K562 (cell line): ENCODE measurements around the gene THADA. TPM values are rescaled to one million over a fixed set of nuclear protein-coding genes. Genes with fewer than 3 reads are reported as not detected.
A peak's percentile ranks its signal among the peaks of the same experiment; 100 is the strongest.

Source experiments
- KLF6 ChIP-seq: fragments of 250-450 bp; sonication (Bioruptor Pico); IDR thresholded peaks from 2 replicates; pipeline ENCODE4 v1.4.0; 2020; ENCODE audit warnings: mild to moderate bottlenecking, moderate library complexity, borderline replicate concordance
- RERE ChIP-seq: sonication (generic); formaldehyde crosslinking; IDR thresholded peaks from 2 replicates; pipeline ENCODE4 v1.8.0; 2023; ENCODE audit warnings: missing genetic modification reagents, mild to moderate bottlenecking, borderline replicate concordance
- ZNF318 ChIP-seq, 2 experiments: fragments of 450-650 bp; IDR thresholded peaks; 2 replicates each; pipeline ENCODE4 v1.6.1; 2016; ENCODE audit warnings: mild to moderate bottlenecking in 2 of 2, borderline replicate concordance in 1 of 2, low read depth in 1 of 2, moderate library complexity in 1 of 2
- polyA plus RNA-seq, 8 experiments: library from polyadenylated mRNA; depleted of rRNA in 4 of 8; stranded (reverse) in 5 of 8; unstranded in 3 of 8; fragments of >200 nt; fragmentation: Nextera tagmentation in 2 of 8; fragmentation: Illumina TruSeq in 1 of 8; extraction: Ambion mirVana in 2 of 8; extraction: Trizol in 1 of 8; gene quantifications; 2 replicates each; pipeline versions ENCODE4 v1.2.1 to v1.2.3, GENCODE V29; 2011 to 2014; ENCODE audit warnings: inconsistent platforms in 1 of 8, missing spikeins in 1 of 8
- total RNA-seq, 7 experiments: library from RNA; depleted of rRNA in 6 of 7; stranded (reverse); fragments of >200 nt in 6 of 7; fragmentation: Illumina TruSeq in 2 of 7; extraction: Trizol in 2 of 7; gene quantifications; 2 replicates each; pipeline versions ENCODE4 v1.2.1 to v1.2.3, GENCODE V29; 2011 to 2021; ENCODE audit warnings: low replicate concordance in 1 of 7
- TF ChIP-seq, protein P1 (sequence below): fragments of 450-650 bp; IDR thresholded peaks from 2 replicates; pipeline ENCODE4 v1.6.1; 2016; ENCODE audit warnings: antibody characterized with exemption
- TF ChIP-seq, protein P2 (sequence below), 2 experiments: IDR thresholded peaks in 1 of 2; conservative IDR thresholded peaks in 1 of 2; 2 replicates each; pipeline ENCODE4 v1.6.1; 2016; ENCODE audit warnings: low read depth in 2 of 2, mild to moderate bottlenecking in 1 of 2, missing compliant biosample characterization in 1 of 2, missing genetic modification characterization in 1 of 2, moderate library complexity in 1 of 2

THADA gene
- total and polyA plus RNA-seq, 9 of the 15 experiments (the other 6 are each of a cell fraction or from before 2014, with no cell fraction given), result 17.8 to 34.7 (median 31.9) TPM

DNA sequence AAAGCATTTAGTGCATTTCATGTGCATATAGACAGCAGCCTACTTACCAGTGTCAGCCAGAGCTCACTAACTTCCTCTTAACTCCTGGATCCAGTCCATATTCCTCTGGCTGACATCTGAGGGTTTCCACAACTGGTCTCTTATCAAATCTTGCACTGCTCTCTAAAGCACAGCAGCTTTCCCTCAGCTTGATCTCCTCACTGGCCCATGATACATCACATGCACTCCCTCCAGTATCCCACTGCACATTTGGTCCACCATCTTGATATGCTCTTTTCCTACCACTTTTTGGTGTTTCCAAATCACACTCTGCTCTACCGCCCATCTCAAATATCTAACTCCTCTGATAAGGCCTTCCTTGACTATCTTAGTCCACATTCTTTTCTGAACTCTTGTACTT, 264.4 kb downstream of the THADA start (continued):
- no peak for TF ChIP-seq RERE (CRISPR knock-in tag)
- TF ChIP-seq ZNF318 (IDR thresholded peaks at IDR 0.05; ENCODE audit: borderline replicate concordance in 1 of 2, low read depth in 1 of 2), result no peak; a peak in 1 of 4 replicates
- TF ChIP-seq KLF6 (CRISPR knock-in tag), result peak; percentile 71; the same call in 1 of the 2 replicates
- TF ChIP-seq, protein P1, sequence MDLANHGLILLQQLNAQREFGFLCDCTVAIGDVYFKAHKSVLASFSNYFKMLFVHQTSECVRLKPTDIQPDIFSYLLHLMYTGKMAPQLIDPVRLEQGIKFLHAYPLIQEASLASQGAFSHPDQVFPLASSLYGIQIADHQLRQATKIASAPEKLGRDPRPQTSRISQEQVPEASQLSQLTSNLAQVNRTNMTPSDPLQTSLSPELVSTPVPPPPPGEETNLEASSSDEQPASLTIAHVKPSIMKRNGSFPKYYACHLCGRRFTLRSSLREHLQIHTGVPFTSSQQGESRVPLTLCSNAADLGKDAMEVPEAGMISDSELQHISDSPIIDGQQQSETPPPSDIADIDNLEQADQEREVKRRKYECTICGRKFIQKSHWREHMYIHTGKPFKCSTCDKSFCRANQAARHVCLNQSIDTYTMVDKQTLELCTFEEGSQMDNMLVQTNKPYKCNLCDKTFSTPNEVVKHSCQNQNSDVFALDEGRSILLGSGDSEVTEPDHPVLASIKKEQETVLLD, result no peak
- TF ChIP-seq, protein P2, sequence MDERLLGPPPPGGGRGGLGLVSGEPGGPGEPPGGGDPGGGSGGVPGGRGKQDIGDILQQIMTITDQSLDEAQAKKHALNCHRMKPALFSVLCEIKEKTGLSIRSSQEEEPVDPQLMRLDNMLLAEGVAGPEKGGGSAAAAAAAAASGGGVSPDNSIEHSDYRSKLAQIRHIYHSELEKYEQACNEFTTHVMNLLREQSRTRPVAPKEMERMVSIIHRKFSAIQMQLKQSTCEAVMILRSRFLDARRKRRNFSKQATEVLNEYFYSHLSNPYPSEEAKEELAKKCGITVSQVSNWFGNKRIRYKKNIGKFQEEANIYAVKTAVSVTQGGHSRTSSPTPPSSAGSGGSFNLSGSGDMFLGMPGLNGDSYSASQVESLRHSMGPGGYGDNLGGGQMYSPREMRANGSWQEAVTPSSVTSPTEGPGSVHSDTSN (CRISPR knock-in tag; IDR thresholded peaks at IDR 0.05; ENCODE audit: low read depth), result no peak
- TF ChIP-seq, protein P2 (tag; conservative IDR thresholded peaks at IDR 0.05; ENCODE audit: low read depth), result 0 out of 2 replicates have a peak, but pooled peaks have one; percentile 20
